ENCODE measurements around the gene MVB12B.

MVB12B gene

GRCh38 chr9:126401581-126401980, 75.0 kb downstream of the MVB12B start:
- no peak for DNase-seq (ENCODE audit: low read depth in 3 of 3, low spot score in 1 of 3)

GRCh38 chr9:126403397-126403796, 76.8 kb downstream of the MVB12B start:
- no peak for DNase-seq (ENCODE audit: low read depth in 3 of 3, low spot score in 1 of 3)

GRCh38 chr9:126404459-126404858, 77.8 kb downstream of the MVB12B start:
- DNase-seq (ENCODE audit: low read depth in 3 of 3, low spot score in 1 of 3), result no peak

- no peak for DNase-seq (ENCODE audit: low read depth in 3 of 3, low spot score in 1 of 3)
Measured at GRCh38 chr9:126406075-126406667, 79.5 kb downstream of the MVB12B start.

- no peak for DNase-seq (ENCODE audit: low read depth in 3 of 3, low spot score in 1 of 3)
Measured at GRCh38 chr9:126407114-126407870, 80.7 kb downstream of the MVB12B start.

- DNase-seq (ENCODE audit: low read depth in 3 of 3, low spot score in 1 of 3), result no peak
Measured at GRCh38 chr9:126408004-126408403, 81.4 kb downstream of the MVB12B start.

- DNase-seq (ENCODE audit: low read depth in 3 of 3, low spot score in 1 of 3), result no peak
Measured at GRCh38 chr9:126410229-126410628, 83.6 kb downstream of the MVB12B start.

GRCh38 chr9:126411225-126411947, 84.8 kb downstream of the MVB12B start:
- DNase-seq (ENCODE audit: low read depth in 3 of 3, low spot score in 1 of 3), result no peak

GRCh38 chr9:126411948-126412284, 85.3 kb downstream of the MVB12B start:
- DNase-seq (ENCODE audit: low read depth in 3 of 3, low spot score in 1 of 3), result no peak

GRCh38 chr9:126412905-126413304, 86.3 kb downstream of the MVB12B start:
- no peak for DNase-seq (ENCODE audit: low read depth in 3 of 3, low spot score in 1 of 3)

- DNase-seq (ENCODE audit: low read depth in 3 of 3, low spot score in 1 of 3), result no peak
Measured at GRCh38 chr9:126413391-126414068, 86.9 kb downstream of the MVB12B start.

- no peak for DNase-seq (ENCODE audit: low read depth in 3 of 3, low spot score in 1 of 3)
Measured at GRCh38 chr9:126415741-126416370, 89.2 kb downstream of the MVB12B start.

GRCh38 chr9:126417043-126417442, 90.4 kb downstream of the MVB12B start:
- no peak for DNase-seq (ENCODE audit: low read depth in 3 of 3, low spot score in 1 of 3)

- DNase-seq (ENCODE audit: low read depth in 3 of 3, low spot score in 1 of 3), result no peak
Measured at GRCh38 chr9:126417684-126418083, 91.1 kb downstream of the MVB12B start.

GRCh38 chr9:126418608-126419007, 92.0 kb downstream of the MVB12B start:
- DNase-seq (ENCODE audit: low read depth in 3 of 3, low spot score in 1 of 3), result no peak

GRCh38 chr9:126419475-126419874, 92.8 kb downstream of the MVB12B start:
- DNase-seq (ENCODE audit: low read depth in 3 of 3, low spot score in 1 of 3), result no peak

- no peak for DNase-seq (ENCODE audit: low read depth in 3 of 3, low spot score in 1 of 3)
Measured at GRCh38 chr9:126420135-126420534, 93.5 kb downstream of the MVB12B start.

GRCh38 chr9:126420643-126421564, 94.3 kb downstream of the MVB12B start:
- DNase-seq (ENCODE audit: low read depth in 3 of 3, low spot score in 1 of 3), result no peak

GRCh38 chr9:126421567-126422428, 95.2 kb downstream of the MVB12B start:
- no peak for DNase-seq (ENCODE audit: low read depth in 3 of 3, low spot score in 1 of 3)

Data from stimulated activated CD4-positive, alpha-beta T cell treated with anti-CD3 and anti-CD28 coated beads, TNF-alpha, amount 100 ng/mL, for 1 hour (primary cell).